Astrocyte (in vitro differentiated cells and primary cell): ENCODE measurements around the gene ZSCAN25. TPM values are rescaled to one million over a fixed set of nuclear protein-coding genes. Genes with fewer than 3 reads are reported as not detected.

Experiments used
- DNase-seq: peaks from one replicate; pipeline ENCODE4 v3.0.0-alpha.2; 2010; ENCODE audit warnings: low read depth
- FAIRE-seq: peaks from 2 replicates; lab custom pipeline; 2011; peaks lifted over from hg19 to GRCh38; lab: Jason Lieb, UNC
- H2AFZ ChIP-seq: 2 replicates; pipeline ENCODE4 v1.6.0; 2012; ENCODE audit warnings: low read depth, low read length, inconsistent platforms
- H3K27ac ChIP-seq: 2 replicates; pipeline ENCODE4 v1.5.1; 2011; ENCODE audit warnings: low read depth, low read length, inconsistent platforms
- H3K27me3 ChIP-seq: 2 replicates; pipeline ENCODE4 v1.6.0; 2011; ENCODE audit warnings: low read length, inconsistent platforms; ENCODE audit not compliant: insufficient read depth
- H3K36me3 ChIP-seq: 2 replicates; pipeline ENCODE4 v1.5.1; 2011; ENCODE audit warnings: low read length, inconsistent platforms; ENCODE audit not compliant: insufficient read depth
- H3K4me1 ChIP-seq: 2 replicates; pipeline ENCODE4 v1.5.1; 2011; ENCODE audit warnings: low read length, inconsistent platforms; ENCODE audit not compliant: insufficient read depth
- H3K4me2 ChIP-seq: 2 replicates; pipeline ENCODE4 v1.6.0; 2012; ENCODE audit warnings: low read length, inconsistent platforms
- H3K4me3 ChIP-seq: 2 replicates; pipeline ENCODE4 v1.5.1; 2011; ENCODE audit warnings: low read depth, mild to moderate bottlenecking, low read length, inconsistent platforms; ENCODE audit not compliant: insufficient read depth
- H3K79me2 ChIP-seq: 2 replicates; pipeline ENCODE4 v1.6.0; 2012; ENCODE audit warnings: mild to moderate bottlenecking, low read length, inconsistent platforms; ENCODE audit not compliant: insufficient read depth
- H3K9ac ChIP-seq: 2 replicates; pipeline ENCODE4 v1.6.0; 2012; ENCODE audit warnings: mild to moderate bottlenecking, low read length, inconsistent platforms
- H3K9me3 ChIP-seq: 2 replicates; pipeline ENCODE4 v1.5.1; 2012; ENCODE audit warnings: low read depth, mild to moderate bottlenecking, low read length, inconsistent platforms; ENCODE audit not compliant: insufficient read depth
- H4K20me1 ChIP-seq: 2 replicates; pipeline ENCODE4 v1.6.0; 2012; ENCODE audit warnings: low read length, inconsistent platforms; ENCODE audit not compliant: insufficient read depth
- H3K27ac Mint-ChIP-seq: one replicate; pipeline ENCODE4 v1.8.0; 2021; ENCODE audit warnings: mild to moderate bottlenecking, mixed read lengths; ENCODE audit not compliant: unreplicated experiment
- H3K27me3 Mint-ChIP-seq: one replicate; pipeline ENCODE4 v1.8.0; 2021; ENCODE audit warnings: low read depth, mixed read lengths; ENCODE audit not compliant: unreplicated experiment
- H3K36me3 Mint-ChIP-seq: one replicate; pipeline ENCODE4 v1.8.0; 2021; ENCODE audit warnings: low read depth, mixed read lengths; ENCODE audit not compliant: unreplicated experiment
- H3K4me1 Mint-ChIP-seq: one replicate; pipeline ENCODE4 v1.8.0; 2021; ENCODE audit warnings: low read depth, mixed read lengths; ENCODE audit not compliant: unreplicated experiment
- H3K4me3 Mint-ChIP-seq: one replicate; pipeline ENCODE4 v1.8.0; 2021; ENCODE audit warnings: mild to moderate bottlenecking, moderate library complexity, mixed read lengths; ENCODE audit not compliant: unreplicated experiment
- H3K9me3 Mint-ChIP-seq: one replicate; pipeline ENCODE4 v1.8.0; 2021; ENCODE audit warnings: mild to moderate bottlenecking, mixed read lengths; ENCODE audit not compliant: unreplicated experiment
- CTCF ChIP-seq: IDR thresholded peaks from 2 replicates; pipeline ENCODE4 v1.5.1; 2011; ENCODE audit warnings: low read depth, mild to moderate bottlenecking, inconsistent platforms, low read length, moderate library complexity; ENCODE audit not compliant: insufficient read depth
- EZH2 ChIP-seq: IDR thresholded peaks from 2 replicates; pipeline ENCODE4 v1.6.1; 2012; ENCODE audit warnings: mild to moderate bottlenecking, low read length, inconsistent platforms; ENCODE audit not compliant: insufficient read depth
- total RNA-seq: library from RNA; stranded (reverse); gene quantifications from 2 replicates; pipeline ENCODE4 v1.2.1, GENCODE V29; 2021

ZSCAN25 gene
- total RNA-seq, 1 donor from 2014 or later, result 14.6 TPM

GRCh38 chr7:99644431-99644830 is 27.7 kb downstream of the ZSCAN25 start:
- H2AFZ ChIP-seq, result no peak overlapping the region
- Mint-ChIP-seq H3K4me3 (no peak overlapping the region), H3K9me3 (peaks cover 2% of the 10 kb centered on the region), H3K27me3 (no peaks in the 10 kb centered on the region), H3K27ac (no peak overlapping the region), H3K4me1 (peaks cover 8% of the 10 kb centered on the region), H3K36me3 (peaks cover 16% of the 10 kb centered on the region)
- TF ChIP-seq EZH2 (no peak), CTCF (no peak)
- H4K20me1 ChIP-seq, result no peaks in the 10 kb centered on the region
- H3K27me3 ChIP-seq, result no peaks in the 10 kb centered on the region
- no peaks in the 10 kb centered on the region for H3K4me1 ChIP-seq
- no peak overlapping the region for H3K27ac ChIP-seq
- FAIRE-seq, result no peak
- H3K9ac ChIP-seq, result no peak overlapping the region
- no peaks in the 10 kb centered on the region for H3K9me3 ChIP-seq
- H3K36me3 ChIP-seq, result no peaks in the 10 kb centered on the region
- H3K4me2 ChIP-seq, result no peak overlapping the region
- H3K4me3 ChIP-seq, result no peak overlapping the region
- no peaks in the 10 kb centered on the region for H3K79me2 ChIP-seq
- no peak for DNase-seq

GRCh38 chr7:99645590-99645989 is 28.8 kb downstream of the ZSCAN25 start:
- Histone ChIP-seq H4K20me1 (no peaks in the 10 kb centered on the region), H3K27ac (no peak overlapping the region), H3K27me3 (no peaks in the 10 kb centered on the region), H3K9ac (no peak overlapping the region), H2AFZ (no peak overlapping the region), H3K9me3 (no peaks in the 10 kb centered on the region), H3K36me3 (no peaks in the 10 kb centered on the region), H3K4me2 (no peak overlapping the region), H3K4me1 (no peaks in the 10 kb centered on the region), H3K4me3 (no peak overlapping the region), H3K79me2 (no peaks in the 10 kb centered on the region)
- TF ChIP-seq CTCF (no peak), EZH2 (no peak)
- Mint-ChIP-seq H3K4me1 (peaks cover 8% of the 10 kb centered on the region), H3K36me3 (peaks cover 13% of the 10 kb centered on the region), H3K27me3 (no peaks in the 10 kb centered on the region), H3K27ac (no peak overlapping the region), H3K9me3 (peaks cover 2% of the 10 kb centered on the region), H3K4me3 (no peak overlapping the region)
- FAIRE-seq, result no peak
- DNase-seq, result no peak

- no peaks in the 10 kb centered on the region for H3K36me3 ChIP-seq
- no peaks in the 10 kb centered on the region for H3K27me3 ChIP-seq
- Mint-ChIP-seq H3K27me3 (no peaks in the 10 kb centered on the region), H3K9me3 (peaks cover 2% of the 10 kb centered on the region), H3K27ac (no peak overlapping the region), H3K4me1 (peaks cover 3% of the 10 kb centered on the region), H3K36me3 (peaks cover 6% of the 10 kb centered on the region), H3K4me3 (no peak overlapping the region)
- no peaks in the 10 kb centered on the region for H3K9me3 ChIP-seq
- H3K9ac ChIP-seq, result no peak overlapping the region
- DNase-seq (no peak), FAIRE-seq (no peak)
- no peak overlapping the region for H3K27ac ChIP-seq
- H3K79me2 ChIP-seq, result no peaks in the 10 kb centered on the region
- no peaks in the 10 kb centered on the region for H3K4me1 ChIP-seq
- no peak for TF ChIP-seq CTCF
- TF ChIP-seq EZH2, result no peak
- no peak overlapping the region for H3K4me3 ChIP-seq
- no peak overlapping the region for H2AFZ ChIP-seq
- no peak overlapping the region for H3K4me2 ChIP-seq
- no peaks in the 10 kb centered on the region for H4K20me1 ChIP-seq
These were observed 32.1 kb downstream of the ZSCAN25 start for GRCh38 chr7:99648843-99649242.
